HG03469 (cell line): ENCODE results near the gene FBXO42.

ENCODE experiments used
- ATAC-seq: cut with Tn5 transposase; IDR thresholded peaks from one replicate; pipeline ENCODE4 v1.9.1; 2021; ENCODE audit warnings: mild to moderate bottlenecking, moderate library complexity, moderate number of reproducible peaks; ENCODE audit not compliant: unreplicated experiment

Gene FBXO42

GRCh38 chr1:16326833-16327404, 25.4 kb downstream of the FBXO42 start:
- ATAC-seq = no peak

- ATAC-seq = no peak
These were observed 27.8 kb downstream of the FBXO42 start for GRCh38 chr1:16324456-16324890.

GRCh38 chr1:16321176-16321867, 31.0 kb downstream of the FBXO42 start:
- ATAC-seq = no peak

GRCh38 chr1:16318555-16318954, 33.7 kb downstream of the FBXO42 start:
- ATAC-seq = no peak

GRCh38 chr1:16315437-16315836, 36.8 kb downstream of the FBXO42 start:
- no peak for ATAC-seq

GRCh38 chr1:16307222-16307621, 45.1 kb downstream of the FBXO42 start:
- no peak for ATAC-seq

GRCh38 chr1:16302709-16303627, 49.3 kb downstream of the FBXO42 start:
- no peak for ATAC-seq

GRCh38 chr1:16300436-16300835, 51.8 kb downstream of the FBXO42 start:
- no peak for ATAC-seq

GRCh38 chr1:16298653-16299052, 53.6 kb downstream of the FBXO42 start:
- ATAC-seq = no peak

GRCh38 chr1:16296643-16297042, 55.6 kb downstream of the FBXO42 start:
- ATAC-seq = no peak

GRCh38 chr1:16294219-16295212, 57.8 kb downstream of the FBXO42 start:
- ATAC-seq = no peak

- ATAC-seq = no peak
These were observed 58.7 kb downstream of the FBXO42 start for GRCh38 chr1:16293538-16293937.

GRCh38 chr1:16292739-16293138, 59.5 kb downstream of the FBXO42 start:
- no peak for ATAC-seq

GRCh38 chr1:16289959-16290358, 62.3 kb downstream of the FBXO42 start:
- ATAC-seq = no peak

GRCh38 chr1:16286122-16286521, 66.2 kb downstream of the FBXO42 start:
- ATAC-seq = no peak

GRCh38 chr1:16281765-16282164, 70.5 kb downstream of the FBXO42 start:
- ATAC-seq = no peak

GRCh38 chr1:16279186-16279585, 73.1 kb downstream of the FBXO42 start:
- no peak for ATAC-seq

- no peak for ATAC-seq
These were observed 75.8 kb downstream of the FBXO42 start for GRCh38 chr1:16276302-16277030.

- no peak for ATAC-seq
These were observed 76.7 kb downstream of the FBXO42 start for GRCh38 chr1:16275591-16275990.

- no peak for ATAC-seq
These were observed 84.5 kb downstream of the FBXO42 start for GRCh38 chr1:16267690-16268180.
